ENCODE results near the gene AKAP13. TPM values are rescaled to one million over a fixed set of nuclear protein-coding genes. Genes with fewer than 3 reads are reported as not detected.

The AKAP13 gene
- total RNA-seq, 1 experiment from 2014 or later: 47.3 TPM

DNA sequence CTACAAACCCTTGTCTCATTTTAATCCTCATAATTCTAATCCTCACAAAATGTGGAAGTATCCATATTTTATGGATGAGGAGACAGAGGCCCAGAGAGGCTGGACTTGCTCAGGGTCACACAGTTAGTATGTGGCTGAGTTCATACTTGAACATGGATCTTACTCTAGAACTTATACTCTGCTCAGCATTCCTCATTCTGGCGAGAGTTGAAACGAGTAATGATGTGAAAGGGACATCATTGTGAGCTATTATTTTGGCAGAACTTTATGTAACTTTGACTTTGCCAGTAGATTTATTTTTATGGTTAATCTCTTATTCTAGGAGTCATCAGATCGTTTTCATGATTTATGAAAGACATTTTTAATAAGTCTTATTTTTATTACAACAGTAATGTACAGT lies 17.5 kb downstream of the AKAP13 start:
- Histone ChIP-seq H4K20me1 (ENCODE audit: control insufficient read depth, insufficient read depth, insufficient read length) (no peaks in the 10 kb centered on the region), H3T11ph (ENCODE audit: low read length) (no peak overlapping the region), H2BK15ac (ENCODE audit: low read depth, low read length) (no peak overlapping the region), H4K5ac (ENCODE audit: insufficient read length, low read depth, low read length) (no peak overlapping the region), H3K27ac (ENCODE audit: insufficient read length, low read depth, low read length) (no peak overlapping the region), H3K14ac (ENCODE audit: insufficient read depth, low read length) (no peak overlapping the region), H3K9me3 (ENCODE audit: control insufficient read depth, low read depth, low read length) (no peaks in the 10 kb centered on the region), H2BK120ac (ENCODE audit: low read depth, low read length, poor library complexity, severe bottlenecking) (no peak overlapping the region), H3K79me1 (ENCODE audit: insufficient read depth, low read depth, low read length, poor library complexity, severe bottlenecking) (no peaks in the 10 kb centered on the region), H3K56ac (ENCODE audit: insufficient read length, low read depth, low read length) (no peak overlapping the region), H3K4ac (ENCODE audit: low read depth, low read length) (no peak overlapping the region), H2BK20ac (ENCODE audit: low read depth, low read length, poor library complexity, severe bottlenecking) (no peak overlapping the region), H3K27me3 (ENCODE audit: insufficient read depth, low read length) (no peaks in the 10 kb centered on the region), H3K79me2 (ENCODE audit: insufficient read depth, low read length) (peaks cover 5% of the 10 kb centered on the region; the same call in 1 of the 2 replicates), H4K8ac (replicated peaks; ENCODE audit: insufficient read length, low read depth, low read length) (no peak overlapping the region), H3K23me2 (ENCODE audit: insufficient read length, low read depth, low read length, poor library complexity, severe bottlenecking) (no peaks in the 10 kb centered on the region), H3K4me2 (ENCODE audit: insufficient read depth, insufficient read length, low read length) (no peak overlapping the region), H2AFZ (ENCODE audit: low read length) (no peak overlapping the region), H2AK5ac (ENCODE audit: insufficient read length, low read length) (no peak overlapping the region), H2BK12ac (ENCODE audit: insufficient read length, low read depth, low read length) (no peak overlapping the region), H3K9ac (ENCODE audit: extremely low read depth, insufficient read length, low read length) (no peak overlapping the region), H3K4me1 (ENCODE audit: insufficient read depth, low read length) (peaks cover 6% of the 10 kb centered on the region; the same call in 1 of the 2 replicates), H3K23ac (ENCODE audit: insufficient read length, low read depth, low read length) (no peak overlapping the region), H3K18ac (ENCODE audit: insufficient read length, low read depth, low read length) (no peak overlapping the region), H2BK5ac (ENCODE audit: insufficient read length, low read length) (no peak overlapping the region), H4K91ac (ENCODE audit: insufficient read length, low read depth, low read length) (no peak overlapping the region)
- Mint-ChIP-seq H3K36me3 (ENCODE audit: insufficient read depth in 1 of 3, low read depth in 3 of 3) (no peaks in the 10 kb centered on the region), H3K27me3 (ENCODE audit: low read depth) (no peaks in the 10 kb centered on the region), H3K4me3 (no peak overlapping the region), H3K9me3 (no peaks in the 10 kb centered on the region), H3K27ac (no peak overlapping the region), H3K4me1 (peaks cover 39 to 40% of the 10 kb centered on the region in 2 experiments)
- no CpG with 5 or more reads among the region's 3 CpGs for WGBS (ENCODE audit: extremely low coverage, insufficient read length, low lambda C conversion rate)
- no peak for DNase-seq
- TF ChIP-seq, protein P1, sequence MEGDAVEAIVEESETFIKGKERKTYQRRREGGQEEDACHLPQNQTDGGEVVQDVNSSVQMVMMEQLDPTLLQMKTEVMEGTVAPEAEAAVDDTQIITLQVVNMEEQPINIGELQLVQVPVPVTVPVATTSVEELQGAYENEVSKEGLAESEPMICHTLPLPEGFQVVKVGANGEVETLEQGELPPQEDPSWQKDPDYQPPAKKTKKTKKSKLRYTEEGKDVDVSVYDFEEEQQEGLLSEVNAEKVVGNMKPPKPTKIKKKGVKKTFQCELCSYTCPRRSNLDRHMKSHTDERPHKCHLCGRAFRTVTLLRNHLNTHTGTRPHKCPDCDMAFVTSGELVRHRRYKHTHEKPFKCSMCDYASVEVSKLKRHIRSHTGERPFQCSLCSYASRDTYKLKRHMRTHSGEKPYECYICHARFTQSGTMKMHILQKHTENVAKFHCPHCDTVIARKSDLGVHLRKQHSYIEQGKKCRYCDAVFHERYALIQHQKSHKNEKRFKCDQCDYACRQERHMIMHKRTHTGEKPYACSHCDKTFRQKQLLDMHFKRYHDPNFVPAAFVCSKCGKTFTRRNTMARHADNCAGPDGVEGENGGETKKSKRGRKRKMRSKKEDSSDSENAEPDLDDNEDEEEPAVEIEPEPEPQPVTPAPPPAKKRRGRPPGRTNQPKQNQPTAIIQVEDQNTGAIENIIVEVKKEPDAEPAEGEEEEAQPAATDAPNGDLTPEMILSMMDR (conservative IDR thresholded peaks at IDR 0.05): no peak
